ENCODE measurements around the gene ARTN. TPM values are rescaled to one million over a fixed set of nuclear protein-coding genes. Genes with fewer than 3 reads are reported as not detected.

Gene ARTN
- polyA plus RNA-seq, 3 donors: 0.15 TPM; not detected in 2

DNA sequence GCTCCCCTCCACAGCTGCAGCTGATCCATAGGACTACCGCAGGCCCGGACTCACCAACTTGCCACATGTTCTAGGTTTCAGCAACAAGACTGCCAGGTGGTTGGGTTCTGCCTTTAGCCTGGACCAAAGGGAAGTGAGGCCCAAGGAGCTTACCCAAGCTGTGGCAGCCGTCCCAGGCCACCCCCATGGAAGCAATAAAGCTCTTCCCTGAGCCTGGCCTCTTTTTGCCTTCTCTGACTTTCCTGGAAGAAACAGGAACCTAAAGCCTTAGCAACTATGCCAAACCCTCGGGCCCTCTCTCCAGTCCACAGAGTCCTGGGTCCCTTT is 2.7 kb upstream of the ARTN start:
- intact Hi-C loops (cut with micrococcal nuclease): loop anchor here in 1 of 2 donors (10.0 kb wide), 1 partner anchor 396 kb away; the partner anchor contains the start of gene PTPRF
- peaks cover 0 to 6% (median 3%) of the 10 kb centered on the region in 7 donors for H3K9me3 Mint-ChIP-seq
- Histone ChIP-seq H3K27me3 (ENCODE audit: control insufficient read depth in 2 of 2, insufficient read depth in 2 of 2, low read length in 2 of 2) (peaks cover 0 to 7% of the 10 kb centered on the region in 2 donors), H3K4me2 (replicated peaks; ENCODE audit: extremely low read depth, low read length, poor library complexity, severe bottlenecking) (no peak overlapping the region), H3K4me1 (ENCODE audit: control insufficient read depth in 1 of 2, insufficient read depth in 2 of 2, low read length in 2 of 2) (peaks cover 30 to 31% of the 10 kb centered on the region in 2 donors), H2AFZ (ENCODE audit: insufficient read depth, low read depth, low read length, poor library complexity, severe bottlenecking) (no peak overlapping the region), H4K20me1 (ENCODE audit: insufficient read depth, low read length) (no peaks in the 10 kb centered on the region), H3K4me3 (replicated peaks in 1 of 3; ENCODE audit: low read depth in 2 of 3, low read length in 3 of 3) (no peak overlapping the region), H3K36me3 (replicated peaks in 1 of 2; ENCODE audit: control insufficient read depth in 1 of 2, insufficient read depth in 2 of 2, low read length in 2 of 2) (peaks cover 0 to 1% of the 10 kb centered on the region in 2 donors), H3K9ac (ENCODE audit: insufficient read depth, low read length, poor library complexity, severe bottlenecking) (no peak overlapping the region), H3K9me3 (replicated peaks in 1 of 2; ENCODE audit: control insufficient read depth in 1 of 2, insufficient read depth in 1 of 2, low read length in 2 of 2) (peaks cover 0 to 3% of the 10 kb centered on the region in 2 donors), H3K79me2 (ENCODE audit: insufficient read depth, low read length) (peaks cover 12% of the 10 kb centered on the region), H3K27ac (ENCODE audit: low read depth in 1 of 2, low read length in 2 of 2) (no peak overlapping the region)
- H3K27me3 Mint-ChIP-seq (ENCODE audit: low read depth in 3 of 3): peaks cover 8 to 19% (median 11%) of the 10 kb centered on the region in 3 donors
- peaks cover 35% of the 10 kb centered on the region for H3K4me1 Mint-ChIP-seq
- TF ChIP-seq CTCF (IDR thresholded peaks at IDR 0.05): no peak
- 56% methylated on average over 4 of the region's 4 CpGs for WGBS (ENCODE audit: insufficient coverage)
- peaks cover 16 to 20% of the 10 kb centered on the region in 2 donors for H3K36me3 Mint-ChIP-seq
- no peak for DNase-seq
- no peak overlapping the region for H3K4me3 Mint-ChIP-seq
- H3K27ac Mint-ChIP-seq: no peak overlapping the region

DNA sequence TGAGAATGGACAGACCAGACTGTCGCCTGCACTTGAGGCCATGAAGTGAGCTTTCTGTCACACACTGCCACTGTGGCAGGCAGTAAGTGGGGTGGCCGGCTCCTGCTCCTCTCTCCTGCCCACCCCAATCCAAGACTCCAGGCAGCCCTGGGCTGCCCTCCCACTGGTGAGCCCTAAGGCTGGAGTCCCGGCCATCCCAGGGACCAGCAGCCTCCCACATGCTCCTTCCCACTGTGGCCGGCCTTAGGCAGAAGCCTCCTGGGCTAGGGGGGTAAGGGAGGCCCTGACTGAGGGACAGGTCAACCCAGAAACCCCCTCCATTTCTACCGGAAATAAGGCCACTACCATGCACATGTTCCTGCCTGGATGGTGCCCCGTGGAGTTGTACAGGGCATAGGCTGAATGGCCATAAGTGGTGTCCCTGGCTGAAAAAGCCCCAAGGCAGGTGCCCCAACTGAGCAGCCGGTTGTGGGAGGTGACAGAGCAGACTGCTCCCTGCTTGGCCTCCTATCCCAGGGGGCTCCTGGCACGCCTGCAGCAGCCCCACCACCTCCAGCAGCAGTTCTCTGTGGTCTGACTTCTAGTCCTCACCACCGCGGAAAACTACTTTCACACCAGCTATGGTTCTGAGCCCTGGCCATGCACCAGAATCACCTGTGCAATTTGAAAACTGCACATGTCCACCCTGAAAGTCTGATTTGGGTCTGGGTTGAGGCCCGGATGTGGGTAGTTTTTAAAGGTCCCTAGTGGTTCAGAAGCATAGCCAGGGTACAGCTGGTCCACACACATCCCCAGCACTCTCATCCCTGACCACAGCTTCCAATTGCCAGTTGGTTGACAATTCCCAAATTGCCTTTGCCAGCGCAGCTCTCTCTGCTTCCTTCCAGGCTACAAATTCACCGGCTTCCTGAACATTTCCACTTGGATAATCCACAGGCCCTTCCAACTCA is 1.6 kb upstream of the ARTN start:
- no peak for TF ChIP-seq CTCF (IDR thresholded peaks at IDR 0.05)
- H3K4me3 Mint-ChIP-seq: no peak overlapping the region
- 92% methylated on average over 6 of the region's 13 CpGs for WGBS (ENCODE audit: insufficient coverage)
- no peaks in the 10 kb centered on the region for H3K36me3 ChIP-seq (replicated peaks in 1 of 2; ENCODE audit: control insufficient read depth in 1 of 2, insufficient read depth in 2 of 2, low read length in 2 of 2)
- peaks cover 0 to 3% of the 10 kb centered on the region in 2 donors for H3K9me3 ChIP-seq (replicated peaks in 1 of 2; ENCODE audit: control insufficient read depth in 1 of 2, insufficient read depth in 1 of 2, low read length in 2 of 2)
- H2AFZ ChIP-seq (ENCODE audit: insufficient read depth, low read depth, low read length, poor library complexity, severe bottlenecking): no peak overlapping the region
- H4K20me1 ChIP-seq (ENCODE audit: insufficient read depth, low read length): no peaks in the 10 kb centered on the region
- peak overlapping the region in 1 of 7 donors; percentile 2 for H3K27ac Mint-ChIP-seq
- H3K27me3 ChIP-seq (ENCODE audit: control insufficient read depth in 2 of 2, insufficient read depth in 2 of 2, low read length in 2 of 2): peaks cover 0 to 7% of the 10 kb centered on the region in 2 donors
- no peak overlapping the region for H3K4me3 ChIP-seq (replicated peaks in 1 of 3; ENCODE audit: low read depth in 2 of 3, low read length in 3 of 3)
- H3K4me1 Mint-ChIP-seq: peaks cover 40% of the 10 kb centered on the region
- H3K4me2 ChIP-seq (replicated peaks; ENCODE audit: extremely low read depth, low read length, poor library complexity, severe bottlenecking): no peak overlapping the region
- peaks cover 35 to 39% of the 10 kb centered on the region in 2 donors for H3K4me1 ChIP-seq (ENCODE audit: control insufficient read depth in 1 of 2, insufficient read depth in 2 of 2, low read length in 2 of 2)
- H3K9me3 Mint-ChIP-seq: peaks cover 0 to 6% (median 3%) of the 10 kb centered on the region in 7 donors
- H3K9ac ChIP-seq (ENCODE audit: insufficient read depth, low read length, poor library complexity, severe bottlenecking): no peak overlapping the region
- peaks cover 8 to 23% (median 11%) of the 10 kb centered on the region in 3 donors for H3K27me3 Mint-ChIP-seq (ENCODE audit: low read depth in 3 of 3)
- peaks cover 13% of the 10 kb centered on the region for H3K79me2 ChIP-seq (ENCODE audit: insufficient read depth, low read length)
- H3K27ac ChIP-seq (ENCODE audit: low read depth in 1 of 2, low read length in 2 of 2): no peak overlapping the region
- intact Hi-C loops (cut with micrococcal nuclease): loop anchor here in 1 of 2 donors (10.0 kb wide), 1 partner anchor 397 kb away; the partner anchor contains the start of gene PTPRF
- peaks cover 9% of the 10 kb centered on the region in 2 donors for H3K36me3 Mint-ChIP-seq
- no peak for DNase-seq

Measured in CD14-positive monocyte (primary cell).